BE2C (cell line): Measurements from ENCODE around the gene MT3.

Experiments used
- DNase-seq: peaks from one replicate; pipeline ENCODE4 v3.0.0-alpha.2; 2020
- H3K27me3 ChIP-seq: fragments of 250-450 bp; sonication (Bioruptor Pico); 2 replicates; pipeline ENCODE4 v1.5.1; 2020; ENCODE audit warnings: mild to moderate bottlenecking
- H3K36me3 ChIP-seq: fragments of 250-450 bp; sonication (Bioruptor Pico); 2 replicates; pipeline ENCODE4 v1.5.1; 2020; ENCODE audit warnings: mild to moderate bottlenecking
- H3K4me1 ChIP-seq: fragments of 250-450 bp; sonication (Bioruptor Pico); 2 replicates; pipeline ENCODE4 v1.5.1; 2020
- H3K4me3 ChIP-seq: 2 replicates; pipeline ENCODE4 v1.5.1; 2011; ENCODE audit warnings: low read depth, low read length
- H3K9me3 ChIP-seq: fragments of 250-450 bp; sonication (Bioruptor Pico); 2 replicates; pipeline ENCODE4 v1.5.1; 2020
- TF ChIP-seq, protein P1 (sequence below): IDR thresholded peaks from 2 replicates; pipeline ENCODE4 v1.5.1; 2012; ENCODE audit warnings: mild to moderate bottlenecking, low read depth, low read length

MT3 gene

DNA sequence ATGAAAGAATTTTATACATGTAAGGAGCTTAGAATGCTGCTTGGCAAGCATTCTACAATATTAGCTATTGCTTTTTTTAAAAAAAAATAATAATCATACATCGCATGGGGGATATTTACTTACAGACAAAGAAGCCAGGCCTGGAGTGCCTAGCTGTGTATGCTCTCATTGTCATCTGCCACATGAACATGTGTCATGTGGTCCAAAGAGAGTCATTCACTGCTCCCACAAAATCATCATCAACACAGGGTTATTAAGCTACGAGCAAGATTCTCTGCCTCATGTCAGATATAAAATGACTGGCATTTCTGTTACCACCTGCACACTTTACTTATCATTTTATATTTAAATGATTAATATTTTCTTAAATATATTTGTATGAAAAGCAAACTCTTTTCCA is 34.3 kb downstream of the MT3 start:
- TF ChIP-seq, protein P1, sequence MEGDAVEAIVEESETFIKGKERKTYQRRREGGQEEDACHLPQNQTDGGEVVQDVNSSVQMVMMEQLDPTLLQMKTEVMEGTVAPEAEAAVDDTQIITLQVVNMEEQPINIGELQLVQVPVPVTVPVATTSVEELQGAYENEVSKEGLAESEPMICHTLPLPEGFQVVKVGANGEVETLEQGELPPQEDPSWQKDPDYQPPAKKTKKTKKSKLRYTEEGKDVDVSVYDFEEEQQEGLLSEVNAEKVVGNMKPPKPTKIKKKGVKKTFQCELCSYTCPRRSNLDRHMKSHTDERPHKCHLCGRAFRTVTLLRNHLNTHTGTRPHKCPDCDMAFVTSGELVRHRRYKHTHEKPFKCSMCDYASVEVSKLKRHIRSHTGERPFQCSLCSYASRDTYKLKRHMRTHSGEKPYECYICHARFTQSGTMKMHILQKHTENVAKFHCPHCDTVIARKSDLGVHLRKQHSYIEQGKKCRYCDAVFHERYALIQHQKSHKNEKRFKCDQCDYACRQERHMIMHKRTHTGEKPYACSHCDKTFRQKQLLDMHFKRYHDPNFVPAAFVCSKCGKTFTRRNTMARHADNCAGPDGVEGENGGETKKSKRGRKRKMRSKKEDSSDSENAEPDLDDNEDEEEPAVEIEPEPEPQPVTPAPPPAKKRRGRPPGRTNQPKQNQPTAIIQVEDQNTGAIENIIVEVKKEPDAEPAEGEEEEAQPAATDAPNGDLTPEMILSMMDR, result no peak
- H3K27me3 ChIP-seq, result peaks cover 12% of the 10 kb centered on the region
- no peak for DNase-seq

DNA sequence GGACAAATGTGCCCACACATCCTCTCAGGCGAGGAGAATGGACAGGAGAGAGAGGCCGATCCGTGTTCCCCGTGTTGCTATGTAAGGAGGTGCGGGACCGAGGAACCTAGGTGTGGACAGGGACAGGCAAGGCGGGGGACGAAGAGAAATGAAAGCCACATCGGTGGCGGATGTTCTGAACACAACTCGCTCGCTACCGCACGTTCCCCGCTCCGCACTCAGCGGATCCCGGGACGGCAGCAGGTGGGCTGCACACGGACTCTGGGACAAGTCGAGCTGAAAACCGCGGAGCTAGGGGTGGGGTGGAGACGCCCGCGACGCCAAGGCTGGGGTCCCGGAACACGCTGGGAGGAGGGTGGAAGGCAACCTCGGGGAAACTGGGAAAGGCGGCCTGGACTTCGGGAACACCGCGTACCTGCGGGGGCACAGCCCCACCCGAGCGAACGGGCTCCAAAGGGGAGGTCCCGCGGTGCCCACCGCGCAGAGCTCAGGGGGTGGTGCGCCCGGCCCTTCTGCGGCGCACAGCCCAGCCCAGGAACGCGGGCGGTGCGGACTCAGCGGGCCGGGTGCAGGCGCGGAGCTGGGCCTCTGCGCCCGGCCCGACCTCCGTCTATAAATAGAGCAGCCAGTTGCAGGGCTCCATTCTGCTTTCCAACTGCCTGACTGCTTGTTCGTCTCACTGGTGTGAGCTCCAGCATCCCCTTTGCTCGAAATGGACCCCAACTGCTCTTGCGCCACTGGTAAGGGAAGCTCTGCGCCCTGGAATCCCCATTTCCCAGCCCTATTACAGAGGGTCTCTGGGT is 36.0 kb downstream of the MT3 start, which contains the start of gene MT1E:
TSS of gene MT1E (plus strand) at position 642 of the 803 bp plus-strand sequence. CDS start at position 713, 71 bp downstream.
- DNase-seq, result no peak
- Histone ChIP-seq H3K27me3 (peaks cover 12% of the 10 kb centered on the region), H3K9me3 (no peaks in the 10 kb centered on the region), H3K4me3 (no peak within 1 kb of the TSS), H3K4me1 (peaks cover 2% of the 10 kb centered on the region; the same call in 1 of the 2 replicates), H3K36me3 (no peaks in the 10 kb centered on the region)
- TF ChIP-seq, protein P1, result no peak

More for the DNA sequence above, 34.3 kb downstream of the MT3 start:
- no peak overlapping the region for H3K4me3 ChIP-seq
- H3K9me3 ChIP-seq, result no peaks in the 10 kb centered on the region
- peaks cover 2% of the 10 kb centered on the region; the same call in 1 of the 2 replicates for H3K4me1 ChIP-seq
- H3K36me3 ChIP-seq, result no peaks in the 10 kb centered on the region

GRCh38 chr16:56625943-56626654 is 36.8 kb downstream of the MT3 start:
- Histone ChIP-seq H3K4me1 (peaks cover 2% of the 10 kb centered on the region; the same call in 1 of the 2 replicates), H3K27me3 (peaks cover 13% of the 10 kb centered on the region), H3K4me3 (no peak overlapping the region), H3K36me3 (no peaks in the 10 kb centered on the region), H3K9me3 (no peaks in the 10 kb centered on the region)
- TF ChIP-seq, protein P1, result no peak
- DNase-seq, result no peak

GRCh38 chr16:56626685-56627084 is 37.4 kb downstream of the MT3 start:
- H3K4me3 ChIP-seq, result no peak overlapping the region
- peaks cover 19% of the 10 kb centered on the region for H3K27me3 ChIP-seq
- TF ChIP-seq, protein P1, result no peak
- no peak for DNase-seq
- no peaks in the 10 kb centered on the region for H3K9me3 ChIP-seq
- H3K4me1 ChIP-seq, result peaks cover 2% of the 10 kb centered on the region; the same call in 1 of the 2 replicates
- H3K36me3 ChIP-seq, result no peaks in the 10 kb centered on the region

GRCh38 chr16:56628486-56629350 is 39.4 kb downstream of the MT3 start:
- H3K4me1 ChIP-seq, result peaks cover 2% of the 10 kb centered on the region; the same call in 1 of the 2 replicates
- peaks cover 37% of the 10 kb centered on the region for H3K27me3 ChIP-seq
- no peak overlapping the region for H3K4me3 ChIP-seq
- no peak for DNase-seq
- no peaks in the 10 kb centered on the region for H3K9me3 ChIP-seq
- TF ChIP-seq, protein P1, result no peak
- H3K36me3 ChIP-seq, result no peaks in the 10 kb centered on the region
